Panc1 (cell line): Measurements from ENCODE around the gene RBFOX1.

Source experiments
- CTCF ChIP-seq: fragments of 450-650 bp; IDR thresholded peaks from 2 replicates; pipeline ENCODE4 v1.5.1; 2017; ENCODE audit warnings: mild to moderate bottlenecking
- POLR2AphosphoS5 ChIP-seq: IDR thresholded peaks from 2 replicates; pipeline ENCODE4 v1.6.1; 2012; ENCODE audit warnings: mild to moderate bottlenecking, low read depth, low read length, moderate library complexity
- REST ChIP-seq, 2 experiments: IDR thresholded peaks; 2 replicates each; pipeline ENCODE4 v1.6.1; 2011 to 2012; ENCODE audit warnings: low read depth in 2 of 2, control low read depth in 1 of 2, low read length in 1 of 2, mild to moderate bottlenecking in 1 of 2, moderate library complexity in 1 of 2; ENCODE audit not compliant: insufficient read depth in 1 of 2
- SIN3A ChIP-seq: IDR thresholded peaks from 2 replicates; pipeline ENCODE4 v1.6.1; 2012; ENCODE audit warnings: low read depth, mild to moderate bottlenecking, low read length, moderate library complexity, borderline replicate concordance; ENCODE audit not compliant: insufficient read depth
- TCF7L2 ChIP-seq: IDR thresholded peaks from 2 replicates; pipeline ENCODE4 v1.6.1; 2011; ENCODE audit warnings: mild to moderate bottlenecking, low read depth, low read length, inconsistent platforms

- TF ChIP-seq TCF7L2 = no peak
- no peak for TF ChIP-seq POLR2AphosphoS5
- no peak for TF ChIP-seq CTCF
- TF ChIP-seq REST (IDR thresholded peaks at IDR 0.05; ENCODE audit: insufficient read depth in 1 of 2, low read depth in 2 of 2, low read length in 1 of 2) = no peak
- no peak for TF ChIP-seq SIN3A
Observed at GRCh38 chr16:7650431-7650830, 317.8 kb downstream of the RBFOX1 start.
